ENCODE results near the gene ZAP70. TPM values are rescaled to one million over a fixed set of nuclear protein-coding genes. Genes with fewer than 3 reads are reported as not detected.
"Not testable (repeated sequence)": the region's sequence is repeated elsewhere in the genome, so short reads cannot be mapped to it uniquely, and the experiment has no call there.

Gene ZAP70
- total RNA-seq, 2 experiments from 2014 or later, result 40.8 to 57.9 TPM

DNA sequence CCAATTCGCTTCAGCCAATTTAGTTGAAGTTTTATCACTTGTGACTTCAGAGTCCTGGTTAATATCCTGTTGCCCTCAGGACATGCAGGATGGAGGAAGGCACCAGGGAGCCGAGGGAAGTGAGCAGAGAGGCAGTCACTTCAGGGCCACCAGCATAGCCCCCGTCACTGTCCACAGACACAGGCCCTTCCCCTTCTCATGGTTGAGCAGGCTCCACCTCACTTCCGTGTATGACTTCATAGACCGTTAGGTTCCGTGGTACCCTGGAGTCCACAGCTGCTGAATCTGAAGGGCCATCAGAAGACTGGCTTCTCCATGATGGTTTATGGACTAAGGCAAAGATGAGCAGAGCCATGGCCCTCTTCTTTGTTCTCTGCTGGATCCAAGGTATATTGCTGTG is 43.9 kb upstream of the ZAP70 start, which contains the start of gene C2orf92:
TSS of gene C2orf92 (plus strand) at position 266 of the 400 bp plus-strand sequence. CDS start at position 342, 76 bp downstream.
- H3K79me2 ChIP-seq (ENCODE audit: insufficient read depth, low read depth, low read length), result no peaks in the 10 kb centered on the region
- DNase-seq (ENCODE audit: low spot score), result peak; percentile 39
- ChIA-PET CTCF (ENCODE audit: unreplicated experiment) (no interaction called here), POLR2A (interaction anchor here (0.6 kb wide), 1 partner anchor 1196 kb away, joined by 4 read pairs; no protein-coding TSS in a partner anchor)
- H3K4me2 ChIP-seq (ENCODE audit: low read length), result no peak within 1 kb of the TSS
- no TSS peak for BruUV-seq (replicated peaks)
- peak within 1 kb of the TSS; percentile 67 for H2AFZ ChIP-seq (ENCODE audit: low read length)
- no peaks in the 10 kb centered on the region for H3K36me3 ChIP-seq (ENCODE audit: insufficient read depth, low read length)
- H3K4me3 ChIP-seq (ENCODE audit: low read depth, low read length, poor library complexity, severe bottlenecking), result no peak within 1 kb of the TSS
- H3K27ac ChIP-seq (ENCODE audit: low read depth, low read length, poor library complexity, severe bottlenecking), result no peak within 1 kb of the TSS
- intact Hi-C loops (cut with micrococcal nuclease; ENCODE audit: unreplicated experiment), result loop anchor here (5.0 kb wide), 1 partner anchor 893 kb away; no protein-coding TSS in a partner anchor
- no peaks in the 10 kb centered on the region for H3K9me2 ChIP-seq (ENCODE audit: insufficient read depth, low read length)
- TF ChIP-seq, protein P1, sequence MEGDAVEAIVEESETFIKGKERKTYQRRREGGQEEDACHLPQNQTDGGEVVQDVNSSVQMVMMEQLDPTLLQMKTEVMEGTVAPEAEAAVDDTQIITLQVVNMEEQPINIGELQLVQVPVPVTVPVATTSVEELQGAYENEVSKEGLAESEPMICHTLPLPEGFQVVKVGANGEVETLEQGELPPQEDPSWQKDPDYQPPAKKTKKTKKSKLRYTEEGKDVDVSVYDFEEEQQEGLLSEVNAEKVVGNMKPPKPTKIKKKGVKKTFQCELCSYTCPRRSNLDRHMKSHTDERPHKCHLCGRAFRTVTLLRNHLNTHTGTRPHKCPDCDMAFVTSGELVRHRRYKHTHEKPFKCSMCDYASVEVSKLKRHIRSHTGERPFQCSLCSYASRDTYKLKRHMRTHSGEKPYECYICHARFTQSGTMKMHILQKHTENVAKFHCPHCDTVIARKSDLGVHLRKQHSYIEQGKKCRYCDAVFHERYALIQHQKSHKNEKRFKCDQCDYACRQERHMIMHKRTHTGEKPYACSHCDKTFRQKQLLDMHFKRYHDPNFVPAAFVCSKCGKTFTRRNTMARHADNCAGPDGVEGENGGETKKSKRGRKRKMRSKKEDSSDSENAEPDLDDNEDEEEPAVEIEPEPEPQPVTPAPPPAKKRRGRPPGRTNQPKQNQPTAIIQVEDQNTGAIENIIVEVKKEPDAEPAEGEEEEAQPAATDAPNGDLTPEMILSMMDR (conservative IDR thresholded peaks at IDR 0.05; ENCODE audit: low read length), result no peak
- no peak for TF ChIP-seq EZH2phosphoT487 (IDR thresholded peaks at IDR 0.05; ENCODE audit: borderline replicate concordance, low read depth, low read length)
- H3K9me3 ChIP-seq (ENCODE audit: low read length), result no peaks in the 10 kb centered on the region
- H4K20me1 ChIP-seq (ENCODE audit: insufficient read depth, low read length), result no peaks in the 10 kb centered on the region
- H3K4me1 ChIP-seq (ENCODE audit: insufficient read depth, low read length, poor library complexity, severe bottlenecking), result peaks cover 14% of the 10 kb centered on the region

DNA sequence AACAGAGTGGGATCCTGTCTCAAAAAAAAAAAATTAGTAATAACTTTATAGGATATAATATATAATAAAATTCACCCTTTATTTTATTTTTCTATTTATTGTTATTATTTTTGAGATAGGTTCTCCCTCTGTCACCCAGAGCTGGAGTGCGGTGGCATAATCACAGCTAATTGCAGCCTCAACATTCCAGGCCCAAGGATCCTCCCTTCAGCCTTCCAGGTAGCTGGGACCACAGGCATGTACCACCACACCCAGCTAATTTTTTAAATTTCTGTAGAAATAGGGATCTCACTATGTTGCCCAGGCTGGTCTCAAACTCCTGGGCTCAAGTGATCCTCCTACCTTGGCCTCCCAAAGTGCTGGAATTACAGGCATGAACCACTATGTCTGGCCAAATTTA is 42.9 kb upstream of the ZAP70 start:
- intact Hi-C loops (cut with micrococcal nuclease; ENCODE audit: unreplicated experiment), result no loop called here
- Histone ChIP-seq H3K9me2 (ENCODE audit: insufficient read depth, low read length) (no peaks in the 10 kb centered on the region), H4K20me1 (ENCODE audit: insufficient read depth, low read length) (no peaks in the 10 kb centered on the region), H2AFZ (ENCODE audit: low read length) (no peak overlapping the region), H3K9me3 (ENCODE audit: low read length) (no peaks in the 10 kb centered on the region), H3K27ac (ENCODE audit: low read depth, low read length, poor library complexity, severe bottlenecking) (no peak overlapping the region), H3K4me2 (ENCODE audit: low read length) (no peak overlapping the region), H3K4me3 (ENCODE audit: low read depth, low read length, poor library complexity, severe bottlenecking) (no peak overlapping the region), H3K79me2 (ENCODE audit: insufficient read depth, low read depth, low read length) (no peaks in the 10 kb centered on the region), H3K36me3 (ENCODE audit: insufficient read depth, low read length) (no peaks in the 10 kb centered on the region), H3K4me1 (ENCODE audit: insufficient read depth, low read length, poor library complexity, severe bottlenecking) (peaks cover 7% of the 10 kb centered on the region)
- ChIA-PET CTCF (ENCODE audit: unreplicated experiment) (no interaction called here), POLR2A (no interaction called here)
- no TSS peak for BruUV-seq (replicated peaks)
- no peak for DNase-seq (ENCODE audit: low spot score)
- TF ChIP-seq, protein P1 (conservative IDR thresholded peaks at IDR 0.05; ENCODE audit: low read length), result no peak
- TF ChIP-seq EZH2phosphoT487 (IDR thresholded peaks at IDR 0.05; ENCODE audit: borderline replicate concordance, low read depth, low read length), result no peak

DNA sequence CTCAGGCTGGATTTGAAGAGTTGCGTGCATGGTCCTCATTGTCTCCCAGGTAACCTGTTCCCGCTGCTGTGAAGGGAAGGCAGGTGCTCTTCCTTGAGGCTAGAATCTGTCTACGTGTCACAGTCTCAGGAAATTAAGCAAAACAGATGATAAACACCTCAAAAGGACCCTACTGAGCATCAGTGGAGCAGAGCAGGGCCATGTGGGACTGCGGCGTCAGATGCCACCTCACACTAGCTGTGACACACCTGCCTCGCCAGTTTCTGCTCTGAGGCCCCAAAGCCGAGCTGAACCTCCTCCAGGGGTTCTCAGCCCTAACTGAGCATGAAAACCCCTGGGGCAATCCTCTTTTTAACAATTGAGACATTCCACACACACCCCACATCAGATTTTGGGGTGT is 41.9 kb upstream of the ZAP70 start:
- ChIA-PET POLR2A (no interaction called here), CTCF (ENCODE audit: unreplicated experiment) (no interaction called here)
- no peak for TF ChIP-seq EZH2phosphoT487 (IDR thresholded peaks at IDR 0.05; ENCODE audit: borderline replicate concordance, low read depth, low read length)
- TF ChIP-seq, protein P1 (conservative IDR thresholded peaks at IDR 0.05; ENCODE audit: low read length), result no peak
- H3K79me2 ChIP-seq (ENCODE audit: insufficient read depth, low read depth, low read length), result no peaks in the 10 kb centered on the region
- no peaks in the 10 kb centered on the region for H3K9me3 ChIP-seq (ENCODE audit: low read length)
- no peak overlapping the region for H2AFZ ChIP-seq (ENCODE audit: low read length)
- no peak for DNase-seq (ENCODE audit: low spot score)
- BruUV-seq (replicated peaks), result no TSS peak
- no peaks in the 10 kb centered on the region for H4K20me1 ChIP-seq (ENCODE audit: insufficient read depth, low read length)
- no peak overlapping the region for H3K4me2 ChIP-seq (ENCODE audit: low read length)
- peaks cover 7% of the 10 kb centered on the region for H3K4me1 ChIP-seq (ENCODE audit: insufficient read depth, low read length, poor library complexity, severe bottlenecking)
- no peak overlapping the region for H3K27ac ChIP-seq (ENCODE audit: low read depth, low read length, poor library complexity, severe bottlenecking)
- intact Hi-C loops (cut with micrococcal nuclease; ENCODE audit: unreplicated experiment), result no loop called here
- H3K4me3 ChIP-seq (ENCODE audit: low read depth, low read length, poor library complexity, severe bottlenecking), result no peak overlapping the region
- H3K9me2 ChIP-seq (ENCODE audit: insufficient read depth, low read length), result no peaks in the 10 kb centered on the region
- no peaks in the 10 kb centered on the region for H3K36me3 ChIP-seq (ENCODE audit: insufficient read depth, low read length)

DNA sequence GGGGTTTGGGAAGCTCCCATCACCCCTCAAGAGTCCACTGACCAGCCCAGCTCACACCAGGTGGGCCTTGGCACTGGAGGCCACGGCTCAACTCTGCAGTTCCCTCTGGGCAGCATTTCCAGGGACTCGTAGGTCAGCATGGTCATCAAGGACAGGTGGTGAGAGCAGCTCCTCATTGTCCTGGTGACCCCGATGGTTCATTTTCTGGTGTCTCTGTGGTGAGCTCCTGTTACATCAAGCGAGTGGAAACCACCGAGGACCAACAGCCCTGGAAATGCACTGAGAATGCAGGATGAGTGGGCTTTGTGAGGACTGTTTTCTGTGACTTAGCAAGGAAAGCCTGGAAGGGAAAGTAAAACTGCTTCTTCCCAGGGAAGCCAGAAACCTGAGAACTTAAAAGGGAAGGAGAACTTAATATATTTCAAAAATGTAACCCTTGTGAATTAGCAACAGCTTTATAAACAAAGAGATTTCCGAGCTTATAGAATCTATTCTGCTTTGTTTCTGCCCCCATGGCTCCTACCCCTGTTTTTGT is 40.7 kb upstream of the ZAP70 start:
- POLR2A ChIA-PET, result interaction anchor here (0.7 kb wide), 1 partner anchor 8 kb away, joined by 3 read pairs; the partner anchor contains the start of gene ACTR1B
- H3K79me2 ChIP-seq (ENCODE audit: insufficient read depth, low read depth, low read length); H3K4me3 ChIP-seq (ENCODE audit: low read depth, low read length, poor library complexity, severe bottlenecking); H4K20me1 ChIP-seq (ENCODE audit: insufficient read depth, low read length); BruUV-seq (replicated peaks); H3K36me3 ChIP-seq (ENCODE audit: insufficient read depth, low read length); CTCF ChIA-PET (ENCODE audit: unreplicated experiment); H3K9me2 ChIP-seq (ENCODE audit: insufficient read depth, low read length); DNase-seq (ENCODE audit: low spot score); H3K4me2 ChIP-seq (ENCODE audit: low read length); intact Hi-C loops (cut with micrococcal nuclease; ENCODE audit: unreplicated experiment); H2AFZ ChIP-seq (ENCODE audit: low read length); H3K4me1 ChIP-seq (ENCODE audit: insufficient read depth, low read length, poor library complexity, severe bottlenecking); H3K9me3 ChIP-seq (ENCODE audit: low read length); H3K27ac ChIP-seq (ENCODE audit: low read depth, low read length, poor library complexity, severe bottlenecking): not testable (repeated sequence)

Measured in OCI-LY7 (cell line).